ENCODE data around the gene HOXA3.

Gene HOXA3

GRCh38 chr7:27145914-27146412 lies 6.4 kb downstream of the HOXA3 start:
- DNase-seq (ENCODE audit: low read depth, low spot score) = no peak
- POLR2A ChIA-PET = no interaction called here
- no peak overlapping the region for H3K4me3 ChIP-seq (ENCODE audit: low read depth, low read length)
- no peak for TF ChIP-seq CTCF (IDR thresholded peaks at IDR 0.05; ENCODE audit: insufficient read depth, low read length, missing control alignments)
- CTCF ChIA-PET = interaction anchor here (1.1 to 6.5 kb wide), 6 partner anchors 16 to 464 kb away, joined by 3 to 71 read pairs (median 8); no protein-coding TSS in a partner anchor

GRCh38 chr7:27145165-27145913 lies 7.0 kb downstream of the HOXA3 start:
- POLR2A ChIA-PET = no interaction called here
- no peak for TF ChIP-seq CTCF (IDR thresholded peaks at IDR 0.05; ENCODE audit: insufficient read depth, low read length, missing control alignments)
- no peak for DNase-seq (ENCODE audit: low read depth, low spot score)
- no peak overlapping the region for H3K4me3 ChIP-seq (ENCODE audit: low read depth, low read length)
- CTCF ChIA-PET = interaction anchor here (1.1 to 6.6 kb wide), 8 partner anchors 10 to 464 kb away, joined by 3 to 71 read pairs (median 22); partner anchors contain the start of genes HOXA4 and HOXA7

- POLR2A ChIA-PET = no interaction called here
- CTCF ChIA-PET = interaction anchor here (1.1 to 6.6 kb wide), 9 partner anchors 11 to 470 kb away, joined by 3 to 71 read pairs (median 19); partner anchors contain the start of genes HOXA4 and HOXA7
- no peak for TF ChIP-seq CTCF (IDR thresholded peaks at IDR 0.05; ENCODE audit: insufficient read depth, low read length, missing control alignments)
Measured at GRCh38 chr7:27144781-27145164, 7.6 kb downstream of the HOXA3 start.

GRCh38 chr7:27143950-27144780 lies 8.2 kb downstream of the HOXA3 start:
- H3K4me3 ChIP-seq (ENCODE audit: low read depth, low read length) = no peak overlapping the region
- ChIA-PET CTCF (interaction anchor here (0.7 to 6.6 kb wide), 17 partner anchors 11 to 774 kb away, joined by 3 to 71 read pairs (median 4); partner anchors contain the start of genes HOXA4 and HOXA7), POLR2A (no interaction called here)
- no peak for DNase-seq (ENCODE audit: low read depth, low spot score)
- no peak for TF ChIP-seq CTCF (IDR thresholded peaks at IDR 0.05; ENCODE audit: insufficient read depth, low read length, missing control alignments)

More at GRCh38 chr7:27144781-27145164, 7.6 kb downstream of the HOXA3 start:
- H3K4me3 ChIP-seq (ENCODE audit: low read depth, low read length) = no peak overlapping the region
- DNase-seq (ENCODE audit: low read depth, low spot score) = no peak

GRCh38 chr7:27143023-27143949 lies 9.1 kb downstream of the HOXA3 start, which contains the start of gene HOXA5:
HOXA5 (minus strand) TSS chr7:27143681; CDS start chr7:27143607, 74 bp downstream.
- H3K4me3 ChIP-seq (ENCODE audit: low read depth, low read length) = peak within 1 kb of the TSS; percentile 48
- CTCF ChIA-PET = interaction anchor here (0.6 to 6.6 kb wide), 21 partner anchors 7 to 773 kb away, joined by 3 to 71 read pairs (median 3); partner anchors contain the start of genes HOXA3, HOXA4 and HOXA7
- TF ChIP-seq CTCF (IDR thresholded peaks at IDR 0.05; ENCODE audit: insufficient read depth, low read length, missing control alignments) = peak; percentile 59
- DNase-seq (ENCODE audit: low read depth, low spot score) = no peak
- POLR2A ChIA-PET = no interaction called here

Measured in AG04449 (cell line).